MCF 10A (cell line): Measurements from ENCODE around the gene APLF. TPM values are rescaled to one million over a fixed set of nuclear protein-coding genes. Genes with fewer than 3 reads are reported as not detected.
A peak's percentile ranks its signal among the peaks of the same experiment; 100 is the strongest.

ENCODE experiments used
- BruUV-seq: library from RNA; stranded (reverse); fragments of 400-500 nt; replicated peaks from 2 replicates; lab custom pipeline; 2021; lab: Mats Ljungman, UMichigan
- CTCF ChIA-PET: fragments of 300-600 bp; sonication (Branson Sonifier 250); formaldehyde crosslinking; extraction: SDS; loops from one replicate; lab custom pipeline; 2021; ENCODE audit warnings: antibody characterized with exemption, inconsistent platforms; lab: Yijun Ruan, JAX
- POLR2A ChIA-PET: fragments of 300-600, 350-650 bp; sonication (Branson Sonifier 250); formaldehyde crosslinking; extraction: SDS; loops from one replicate; lab custom pipeline; 2020; ENCODE audit warnings: antibody characterized with exemption, inconsistent platforms; lab: Yijun Ruan, JAX
- DNase-seq: peaks from one replicate; pipeline ENCODE4 v3.0.0-alpha.2; 2018; ENCODE audit not compliant: unreplicated experiment
- H3K27ac Mint-ChIP-seq: one replicate; pipeline ENCODE4 v1.8.0; 2022; ENCODE audit warnings: mild to moderate bottlenecking, low read depth, mixed read lengths; ENCODE audit not compliant: unreplicated experiment
- H3K27me3 Mint-ChIP-seq: one replicate; pipeline ENCODE4 v1.8.0; 2022; ENCODE audit warnings: mixed read lengths; ENCODE audit not compliant: insufficient read depth, unreplicated experiment
- H3K36me3 Mint-ChIP-seq: one replicate; pipeline ENCODE4 v1.8.0; 2022; ENCODE audit warnings: mild to moderate bottlenecking, moderate library complexity, mixed read lengths; ENCODE audit not compliant: insufficient read depth, unreplicated experiment
- H3K4me1 Mint-ChIP-seq: one replicate; pipeline ENCODE4 v1.8.0; 2022; ENCODE audit warnings: mixed read lengths; ENCODE audit not compliant: insufficient read depth, unreplicated experiment
- H3K4me3 Mint-ChIP-seq: one replicate; pipeline ENCODE4 v1.8.0; 2022; ENCODE audit warnings: mild to moderate bottlenecking, moderate library complexity, mixed read lengths; ENCODE audit not compliant: unreplicated experiment
- H3K9me3 Mint-ChIP-seq: one replicate; pipeline ENCODE4 v1.8.0; 2022; ENCODE audit warnings: mixed read lengths; ENCODE audit not compliant: unreplicated experiment
- CTCF ChIP-seq: fragments of 200-600 bp; IDR thresholded peaks from one replicate; pipeline ENCODE4 v1.8.0; 2022; ENCODE audit warnings: antibody characterized with exemption, mild to moderate bottlenecking; ENCODE audit not compliant: unreplicated experiment
- intact Hi-C: fragments of 100-400 bp; cut with micrococcal nuclease; formaldehyde crosslinking; loops from 2 replicates; pipeline ENCODE4 v1.14.1; 2022
- total RNA-seq: library from RNA; stranded (reverse); gene quantifications from 2 replicates; pipeline ENCODE4 v1.2.3, GENCODE V29; 2022

The APLF gene
- total RNA-seq, 1 experiment from 2014 or later = 4.0 TPM

DNA sequence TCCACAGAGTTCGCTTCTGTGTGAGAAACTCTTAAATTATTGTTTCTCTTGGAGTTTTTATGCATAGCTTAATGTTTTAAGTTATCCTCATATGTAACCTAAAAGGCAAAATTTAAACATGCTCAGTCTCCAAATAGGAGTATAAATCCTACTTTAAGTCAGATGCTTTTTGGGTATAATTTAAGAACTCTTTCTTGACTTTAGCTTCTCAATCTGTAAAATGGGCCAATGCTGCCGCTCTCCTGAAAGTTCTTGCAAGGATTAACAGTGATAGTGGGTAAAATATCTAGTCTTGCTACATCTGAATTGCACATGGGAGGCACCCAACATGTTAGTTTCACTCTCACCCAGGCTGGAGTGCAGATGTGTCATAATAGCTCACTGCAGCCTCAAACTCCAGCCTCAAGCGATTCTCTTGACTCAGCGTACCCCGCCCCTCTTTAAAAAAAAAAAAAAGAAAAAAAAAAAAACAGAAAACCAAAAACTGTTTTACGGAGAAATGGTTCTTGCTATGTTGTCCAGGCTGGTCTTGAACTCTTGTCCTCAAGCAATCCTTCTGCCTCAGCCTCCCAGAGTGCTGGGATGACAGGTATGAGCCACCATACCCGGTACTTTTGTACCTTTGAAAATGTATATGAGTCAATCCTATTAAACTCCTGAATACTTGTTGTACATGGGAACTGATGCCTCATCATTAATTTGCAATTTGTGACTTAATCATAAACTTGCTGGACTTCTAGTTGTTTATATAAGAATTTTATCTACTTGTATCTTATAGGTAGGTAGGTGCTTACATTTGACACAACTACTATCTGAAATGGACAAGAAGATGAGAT, 2.1 kb upstream of the APLF start:
- Mint-ChIP-seq H3K4me3 (peak overlapping the region; percentile 95), H3K4me1 (peaks cover 29% of the 10 kb centered on the region), H3K27ac (peak overlapping the region; percentile 98), H3K27me3 (no peaks in the 10 kb centered on the region), H3K9me3 (no peaks in the 10 kb centered on the region), H3K36me3 (peaks cover 10% of the 10 kb centered on the region)
- TF ChIP-seq CTCF = no peak
- ChIA-PET CTCF (interaction anchor here (0.6 to 5.3 kb wide), 18 partner anchors 8 to 501 kb away, joined by 3 to 49 read pairs (median 4); no protein-coding TSS in a partner anchor), POLR2A (interaction anchor here (0.6 to 2.8 kb wide), 12 partner anchors 10 to 453 kb away, joined by 3 to 18 read pairs (median 3); no protein-coding TSS in a partner anchor)
- no TSS peak for BruUV-seq
- intact Hi-C loops = loop anchor here (5.0 to 10.0 kb wide), 3 partner anchors 182 to 362 kb away; no protein-coding TSS in a partner anchor
- DNase-seq = peak; percentile 74

DNA sequence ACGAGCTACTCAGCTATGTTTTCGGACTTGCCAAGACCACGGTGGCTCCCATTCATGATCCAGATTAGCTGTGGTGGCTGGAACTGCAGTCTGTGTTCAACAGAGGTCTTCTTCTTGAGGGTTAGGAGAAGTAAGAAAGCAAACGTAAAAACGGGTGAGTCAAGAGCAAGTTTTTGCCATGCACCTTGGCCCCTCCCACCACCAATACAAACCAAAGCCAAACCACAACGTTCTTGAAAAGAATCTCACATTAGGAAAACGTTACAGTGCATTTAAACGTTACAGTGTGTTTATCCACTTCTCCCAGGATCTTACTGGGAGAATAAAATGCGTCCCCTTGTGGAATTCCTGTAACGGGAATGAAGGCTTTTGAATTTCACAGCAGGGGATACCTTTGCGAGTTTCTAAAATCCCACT, 1.0 kb upstream of the APLF start:
- ChIA-PET CTCF (interaction anchor here (0.6 to 5.3 kb wide), 16 partner anchors 11 to 1486 kb away, joined by 3 to 49 read pairs (median 4); no protein-coding TSS in a partner anchor), POLR2A (interaction anchor here (0.6 to 3.0 kb wide), 20 partner anchors 8 to 452 kb away, joined by 3 to 18 read pairs (median 3); no protein-coding TSS in a partner anchor)
- Mint-ChIP-seq H3K4me1 (peaks cover 30% of the 10 kb centered on the region), H3K9me3 (no peaks in the 10 kb centered on the region), H3K27ac (peak overlapping the region; percentile 98), H3K36me3 (peaks cover 5% of the 10 kb centered on the region), H3K4me3 (peak overlapping the region; percentile 95), H3K27me3 (no peaks in the 10 kb centered on the region)
- intact Hi-C loops = loop anchor here (5.0 to 10.0 kb wide), 3 partner anchors 181 to 361 kb away; no protein-coding TSS in a partner anchor
- BruUV-seq = no TSS peak
- TF ChIP-seq CTCF = no peak
- DNase-seq = peak; percentile 70

- Mint-ChIP-seq H3K36me3 (peaks cover 2% of the 10 kb centered on the region), H3K27me3 (no peaks in the 10 kb centered on the region), H3K9me3 (no peaks in the 10 kb centered on the region), H3K4me3 (peak overlapping the region; percentile 95), H3K27ac (peak overlapping the region; percentile 98), H3K4me1 (peaks cover 30% of the 10 kb centered on the region)
- TSS peak; percentile 70 for BruUV-seq
- POLR2A ChIA-PET = interaction anchor here (0.6 to 3.0 kb wide), 22 partner anchors 8 to 452 kb away, joined by 3 to 18 read pairs (median 3); no protein-coding TSS in a partner anchor
- intact Hi-C loops = loop anchor here (1.0 to 10.0 kb wide), 4 partner anchors 129 to 361 kb away; no protein-coding TSS in a partner anchor
- DNase-seq = no peak
- CTCF ChIA-PET = interaction anchor here (0.6 to 5.3 kb wide), 13 partner anchors 24 to 567 kb away, joined by 3 to 49 read pairs (median 4); no protein-coding TSS in a partner anchor
- no peak for TF ChIP-seq CTCF
Observed at GRCh38 chr2:68466778-68467076, 658 bp upstream of the APLF start.

DNA sequence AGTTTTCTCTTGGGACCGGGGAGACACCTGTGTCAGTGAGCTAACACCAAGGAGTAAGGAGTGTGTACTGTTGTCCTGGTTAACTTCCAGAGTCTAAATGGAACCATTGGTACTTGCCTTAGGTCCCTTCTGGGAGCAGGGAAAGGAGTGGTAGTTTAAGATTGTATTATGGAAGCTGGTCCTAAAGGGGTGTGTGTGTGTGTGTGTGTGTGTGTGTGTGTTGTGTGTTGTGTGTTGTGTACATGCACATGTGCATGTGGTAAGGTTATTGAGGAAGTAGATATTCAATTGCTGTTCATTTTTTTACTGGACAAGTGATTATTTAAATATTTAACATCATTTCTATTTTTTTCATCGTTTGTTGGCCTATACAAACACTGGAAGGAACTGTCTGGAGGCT, 1.4 kb downstream of the APLF start:
- intact Hi-C loops = loop anchor here (5.0 to 10.0 kb wide), 3 partner anchors 178 to 358 kb away; no protein-coding TSS in a partner anchor
- no peak for DNase-seq
- no TSS peak for BruUV-seq
- Mint-ChIP-seq H3K27ac (peak overlapping the region; percentile 98), H3K36me3 (peaks cover 6% of the 10 kb centered on the region), H3K27me3 (no peaks in the 10 kb centered on the region), H3K4me3 (peak overlapping the region; percentile 95), H3K9me3 (no peaks in the 10 kb centered on the region), H3K4me1 (peaks cover 30% of the 10 kb centered on the region)
- ChIA-PET POLR2A (interaction anchor here (0.6 to 3.0 kb wide), 4 partner anchors 9 to 179 kb away, joined by 3 to 10 read pairs (median 5); no protein-coding TSS in a partner anchor), CTCF (interaction anchor here (0.9 to 2.0 kb wide), 6 partner anchors 19 to 542 kb away, joined by 3 to 6 read pairs (median 4); no protein-coding TSS in a partner anchor)
- no peak for TF ChIP-seq CTCF
